ENCODE measurements around the gene CRYGD.
"Not testable (repeated sequence)": the region's sequence is repeated elsewhere in the genome, so short reads cannot be mapped to it uniquely, and the experiment has no call there.

Gene CRYGD

GRCh38 chr2:208128136-208128535 is 3.8 kb upstream of the CRYGD start:
- no peak for DNase-seq (ENCODE audit: low spot score)
- TF ChIP-seq CTCF (IDR thresholded peaks at IDR 0.05; ENCODE audit: extremely low read depth, missing control alignments) = no peak

- no peak for DNase-seq (ENCODE audit: low spot score)
- no peak for TF ChIP-seq CTCF (IDR thresholded peaks at IDR 0.05; ENCODE audit: extremely low read depth, missing control alignments)
These were observed 2.8 kb upstream of the CRYGD start for GRCh38 chr2:208127090-208127489.

GRCh38 chr2:208125251-208125650 is 927 bp upstream of the CRYGD start:
- no peak for TF ChIP-seq CTCF (IDR thresholded peaks at IDR 0.05; ENCODE audit: extremely low read depth, missing control alignments)
- DNase-seq (ENCODE audit: low spot score) = no peak

DNA sequence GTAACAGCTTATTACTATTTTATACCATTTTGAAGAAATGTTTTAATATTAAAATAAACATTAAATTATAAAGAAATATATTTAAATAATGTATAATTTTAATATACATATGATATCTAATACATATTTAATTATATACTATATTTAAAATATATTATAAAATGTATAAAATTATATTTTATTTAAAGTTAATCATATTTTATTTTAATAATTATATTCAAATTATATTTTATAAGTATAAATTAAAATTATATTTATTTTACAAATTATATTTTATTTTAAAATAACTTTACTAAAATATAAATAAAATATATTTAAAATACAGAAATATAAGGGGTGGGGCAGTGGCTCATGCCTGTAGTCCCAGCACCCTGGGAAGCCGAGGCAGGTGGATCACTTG is 2.1 kb downstream of the CRYGD start:
- TF ChIP-seq CTCF (IDR thresholded peaks at IDR 0.05; ENCODE audit: extremely low read depth, missing control alignments) = no peak
- DNase-seq (ENCODE audit: low spot score) = no peak

DNA sequence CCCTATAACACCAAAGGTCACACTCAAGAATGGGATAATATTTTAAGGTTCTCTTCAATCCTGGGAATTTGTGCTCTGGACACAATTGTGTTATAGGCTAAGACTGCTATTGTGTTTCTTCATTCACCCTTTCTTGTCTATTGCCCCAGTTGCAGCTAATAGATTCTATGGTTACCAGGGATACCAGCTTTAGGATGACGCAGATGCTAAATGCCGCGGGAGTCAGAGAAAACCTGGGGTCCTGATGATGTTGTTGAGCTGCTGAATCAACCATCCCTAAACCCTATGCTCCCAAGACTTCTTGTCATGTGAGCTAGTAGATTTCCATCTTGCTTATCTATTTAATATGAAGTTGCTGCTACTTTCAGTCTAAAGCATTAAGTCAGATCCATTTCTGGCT is 5.4 kb downstream of the CRYGD start:
- no peak for DNase-seq (ENCODE audit: low spot score)
- TF ChIP-seq CTCF (IDR thresholded peaks at IDR 0.05; ENCODE audit: extremely low read depth, missing control alignments) = no peak

DNA sequence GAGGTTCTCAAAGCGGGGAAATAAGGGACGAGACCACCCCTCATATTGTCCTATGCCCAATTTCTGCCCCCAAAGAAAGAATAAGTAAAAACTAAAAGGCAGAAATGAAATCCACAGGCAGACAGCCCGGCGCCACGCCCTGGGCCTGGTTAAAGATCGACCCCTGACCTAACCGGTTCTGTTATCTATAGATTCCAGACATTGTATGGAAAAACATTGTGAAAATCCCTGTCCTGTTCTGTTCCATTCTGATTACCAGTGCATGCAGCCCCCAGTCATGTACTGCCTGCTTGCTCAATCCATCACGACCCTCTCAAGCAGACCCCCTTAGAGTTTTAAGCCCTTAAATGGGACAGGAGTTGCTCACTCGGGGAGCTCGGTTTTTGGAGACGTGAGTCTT is 6.9 kb downstream of the CRYGD start:
- DNase-seq (ENCODE audit: low spot score) = not testable (repeated sequence)

DNA sequence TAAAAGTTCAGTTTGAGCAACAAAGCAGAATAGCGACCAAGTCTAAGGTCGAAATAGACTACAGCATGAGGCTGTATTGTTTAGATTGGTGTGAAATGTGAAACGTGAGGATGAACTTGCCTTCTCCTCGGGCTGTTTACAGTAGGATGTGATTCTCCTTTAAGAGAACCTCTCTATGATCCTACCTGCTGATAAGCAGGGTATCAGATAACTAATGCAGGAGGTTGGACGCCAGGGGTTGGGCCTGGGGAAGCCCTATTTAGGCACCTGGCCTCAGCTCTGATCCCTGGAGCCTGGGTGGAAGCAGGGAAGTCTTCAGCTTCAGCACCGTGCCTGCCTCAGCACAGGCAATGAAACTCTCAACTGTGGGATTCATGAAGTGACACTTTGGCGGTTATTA is 11.4 kb downstream of the CRYGD start:
- TF ChIP-seq CTCF (IDR thresholded peaks at IDR 0.05; ENCODE audit: extremely low read depth, missing control alignments) = no peak

GRCh38 chr2:208112273-208112745 is 12.0 kb downstream of the CRYGD start:
- not testable (repeated sequence) for DNase-seq (ENCODE audit: low spot score)

More for the DNA sequence above, 11.4 kb downstream of the CRYGD start:
- DNase-seq (ENCODE audit: low spot score) = no peak

- no peak for TF ChIP-seq CTCF (IDR thresholded peaks at IDR 0.05; ENCODE audit: extremely low read depth, missing control alignments)
- no peak for DNase-seq (ENCODE audit: low spot score)
These were observed 20.7 kb downstream of the CRYGD start for GRCh38 chr2:208103616-208104015.
